HCT116 (cell line): ENCODE results near the gene FN3KRP. TPM values are rescaled to one million over a fixed set of nuclear protein-coding genes. Genes with fewer than 3 reads are reported as not detected.

Experiments used
- ATAC-seq: fragments of 200-7000 bp; cut with Tn5 transposase; 2 replicates; pipeline ENCODE4 v1.9.1; 2020; ENCODE audit warnings: mild to moderate bottlenecking, moderate library complexity
- BruUV-seq: library from RNA; stranded (reverse); fragments of 400-500 nt; replicated peaks from 2 replicates; lab custom pipeline; 2021; lab: Mats Ljungman, UMichigan
- CTCF ChIA-PET: fragments of 300-600 bp; sonication (Branson Sonifier 250); formaldehyde crosslinking; loops from one replicate; lab custom pipeline; 2021; ENCODE audit warnings: antibody characterized with exemption; lab: Charles Lee
- POLR2A ChIA-PET: fragments of 300-600, 350-600 bp; sonication (Branson Sonifier 250); formaldehyde crosslinking; loops from one replicate; lab custom pipeline; 2021; ENCODE audit warnings: antibody characterized with exemption; lab: Charles Lee
- RAD21 ChIA-PET, 2 experiments: fragments of 300-600 bp; sonication (Branson Sonifier 250); formaldehyde crosslinking; loops; one replicate each; lab custom pipeline; 2023; ENCODE audit warnings: low total read pairs in 2 of 2; ENCODE audit not compliant: uncharacterized antibody in 2 of 2, unreplicated experiment in 2 of 2, low non-redundant PET in 1 of 2; lab: Charles Lee
- DNase-seq: peaks from one replicate; pipeline ENCODE4 v3.0.0-alpha.2; 2010; ENCODE audit warnings: low read depth, low spot score
- H2AFZ ChIP-seq: fragments of 200-600 bp; shearing (Covaris generic), sonication (generic); 2 replicates; pipeline ENCODE4 v1.6.1; 2017; ENCODE audit warnings: low read depth, mixed run types, mixed read lengths, antibody characterized with exemption, low read length; ENCODE audit not compliant: poor library complexity, severe bottlenecking
- H3K27ac ChIP-seq: 2 replicates; pipeline ENCODE4 v1.5.1; 2012; ENCODE audit warnings: low read depth, low read length
- H3K27me3 ChIP-seq: fragments of 200-600 bp; sonication (generic); 2 replicates; pipeline ENCODE4 v1.6.1; 2016; ENCODE audit warnings: mixed run types, low read length, mixed read lengths; ENCODE audit not compliant: insufficient read depth
- H3K36me3 ChIP-seq, 2 experiments: fragments of 200-500 bp in 1 of 2; fragments of 200-600 bp in 1 of 2; sonication (Bioruptor generic) in 1 of 2; sonication (generic) in 1 of 2; 2 replicates each; pipeline versions ENCODE4 v1.5.1 to v1.6.1; 2014 to 2016; ENCODE audit warnings: low read length in 2 of 2, inconsistent platforms in 1 of 2, mixed read lengths in 1 of 2, mixed run types in 1 of 2; ENCODE audit not compliant: insufficient read depth in 2 of 2, control insufficient read depth in 1 of 2
- H3K4me1 ChIP-seq, 2 experiments: fragments of 200-600 bp in 1 of 2; sonication (generic) in 1 of 2; 2 replicates each; pipeline versions ENCODE4 v1.5.1 to v1.6.1; 2012 to 2017; ENCODE audit warnings: low read length in 2 of 2, inconsistent platforms in 1 of 2, mild to moderate bottlenecking in 1 of 2, mixed read lengths in 1 of 2, mixed run types in 1 of 2, moderate library complexity in 1 of 2; ENCODE audit not compliant: insufficient read depth in 2 of 2, control insufficient read depth in 1 of 2
- H3K4me2 ChIP-seq: fragments of 200-600 bp; sonication (generic); 2 replicates; pipeline ENCODE4 v1.6.1; 2017; ENCODE audit warnings: mixed run types, low read length, mixed read lengths
- H3K4me3 ChIP-seq, 2 experiments: fragments of 200-600 bp in 1 of 2; sonication (generic) in 1 of 2; replicated peaks in 1 of 2; 2 replicates each; pipeline ENCODE4 v1.5.1; 2011 to 2016; ENCODE audit warnings: low read length in 2 of 2, control low read depth in 1 of 2, low read depth in 1 of 2, mild to moderate bottlenecking in 1 of 2, mixed read lengths in 1 of 2, mixed run types in 1 of 2
- H3K79me2 ChIP-seq: fragments of 200-600 bp; sonication (generic); 2 replicates; pipeline ENCODE4 v1.6.1; 2017; ENCODE audit warnings: mild to moderate bottlenecking, mixed run types, low read length, moderate library complexity, mixed read lengths; ENCODE audit not compliant: insufficient read depth
- H3K9ac ChIP-seq: fragments of 200-600 bp; sonication (generic); 2 replicates; pipeline ENCODE4 v1.6.1; 2016; ENCODE audit warnings: low read length, mixed read lengths
- H3K9me2 ChIP-seq: fragments of 200-600 bp; sonication (generic), shearing (Covaris generic); 2 replicates; pipeline ENCODE4 v1.6.1; 2017; ENCODE audit warnings: mixed run types, mild to moderate bottlenecking, moderate library complexity; ENCODE audit not compliant: insufficient read depth
- H3K9me3 ChIP-seq, 2 experiments: fragments of 200-500 bp in 1 of 2; fragments of 200-600 bp in 1 of 2; sonication (Bioruptor generic) in 1 of 2; sonication (generic) in 1 of 2; 2 replicates each; pipeline ENCODE4 v1.6.1; 2014 to 2017; ENCODE audit warnings: low read length in 2 of 2, mixed read lengths in 2 of 2, inconsistent platforms in 1 of 2, low read depth in 1 of 2, mild to moderate bottlenecking in 1 of 2, mixed run types in 1 of 2, moderate library complexity in 1 of 2; ENCODE audit not compliant: control insufficient read depth in 1 of 2, insufficient read depth in 1 of 2
- H4K20me1 ChIP-seq: fragments of 200-600 bp; sonication (generic), shearing (Covaris generic); 2 replicates; pipeline ENCODE4 v1.6.1; 2017; ENCODE audit warnings: mixed run types, mild to moderate bottlenecking, moderate library complexity; ENCODE audit not compliant: insufficient read depth
- ATF3 ChIP-seq: IDR thresholded peaks from 2 replicates; pipeline ENCODE4 v1.6.1; 2012
- CBX3 ChIP-seq: IDR thresholded peaks from 2 replicates; pipeline ENCODE4 v1.6.1; 2012; ENCODE audit warnings: low read depth
- CEBPB ChIP-seq: IDR thresholded peaks from 2 replicates; pipeline ENCODE4 v1.6.1; 2012; ENCODE audit warnings: low read depth
- JUND ChIP-seq: IDR thresholded peaks from 2 replicates; pipeline ENCODE4 v1.6.1; 2012
- POLR2AphosphoS5 ChIP-seq: IDR thresholded peaks from 2 replicates; pipeline ENCODE4 v1.6.1; 2011; ENCODE audit warnings: mild to moderate bottlenecking, low read depth, low read length, moderate library complexity
- RAD21 ChIP-seq: IDR thresholded peaks from 2 replicates; pipeline ENCODE4 v1.6.1; 2012; ENCODE audit warnings: low read depth, mild to moderate bottlenecking
- REST ChIP-seq: IDR thresholded peaks from 2 replicates; pipeline ENCODE4 v1.6.1; 2012; ENCODE audit warnings: low read depth
- SRF ChIP-seq: IDR thresholded peaks from 2 replicates; pipeline ENCODE4 v1.6.1; 2012; ENCODE audit warnings: low read depth
- YY1 ChIP-seq: IDR thresholded peaks from 2 replicates; pipeline ENCODE4 v1.6.1; 2011; ENCODE audit warnings: low read length, low read depth, moderate library complexity, mild to moderate bottlenecking; ENCODE audit not compliant: insufficient replicate concordance; ENCODE audit errors: extremely low read depth
- ZNF274 ChIP-seq: fragments of 200-500 bp; sonication (Bioruptor generic); IDR thresholded peaks from 2 replicates; pipeline ENCODE4 v1.6.1; 2014; ENCODE audit warnings: mild to moderate bottlenecking, low read depth, low read length, inconsistent platforms
- intact Hi-C: fragments of 100-400 bp; cut with micrococcal nuclease; formaldehyde crosslinking; loops from 2 replicates; pipeline ENCODE4 v1.10.0; 2022
- total RNA-seq: library from RNA; stranded (reverse); gene quantifications from one replicate; pipeline ENCODE4 v1.2.1, GENCODE V29; 2021; ENCODE audit not compliant: unreplicated experiment

Gene FN3KRP
- total RNA-seq, 1 experiment from 2014 or later, result 35.2 TPM

- no peaks in the 10 kb centered on the region for H4K20me1 ChIP-seq
- H3K4me1 ChIP-seq, result peaks cover 0 to 7% of the 10 kb centered on the region in 2 experiments; a peak in 1 of 4 replicates
- no peak overlapping the region for H3K9ac ChIP-seq
- intact Hi-C loops, result no loop called here
- BruUV-seq, result no TSS peak
- CTCF ChIA-PET, result no interaction called here
- no peaks in the 10 kb centered on the region for H3K79me2 ChIP-seq
- H3K27ac ChIP-seq, result no peak overlapping the region
- H3K36me3 ChIP-seq, result peaks cover 12 to 31% of the 10 kb centered on the region in 2 experiments
- no peak overlapping the region for H3K4me3 ChIP-seq
- ATAC-seq, result no peak
- TF ChIP-seq JUND, result no peak
- no peak for TF ChIP-seq CEBPB
- no peak for TF ChIP-seq ZNF274
- TF ChIP-seq RAD21, result no peak
- TF ChIP-seq REST, result no peak
- TF ChIP-seq CBX3, result no peak
- no peak for TF ChIP-seq YY1
- TF ChIP-seq ATF3, result no peak
- no peak for TF ChIP-seq SRF
- TF ChIP-seq POLR2AphosphoS5, result no peak
- no peak overlapping the region for H2AFZ ChIP-seq
- RAD21 ChIA-PET, result no interaction called here
- no peaks in the 10 kb centered on the region for H3K27me3 ChIP-seq
- H3K9me3 ChIP-seq, result peaks cover 10 to 15% of the 10 kb centered on the region in 2 experiments; a peak in 3 of 4 replicates
- POLR2A ChIA-PET, result no interaction called here
- DNase-seq, result no peak
- H3K9me2 ChIP-seq, result no peaks in the 10 kb centered on the region
- H3K4me2 ChIP-seq, result no peak overlapping the region
Measured at GRCh38 chr17:82732118-82732743, 15.7 kb downstream of the FN3KRP start.
